GM10266 (cell line): Measurements from ENCODE around the gene PPME1.

Experiments used
- DNase-seq: peaks from one replicate; pipeline ENCODE4 v3.0.0; 2012; ENCODE audit errors: extremely low spot score
- CTCF ChIP-seq: IDR thresholded peaks from 2 replicates; pipeline ENCODE4 v1.5.1; 2012; ENCODE audit warnings: mild to moderate bottlenecking, low read depth; ENCODE audit not compliant: control insufficient read depth, insufficient read depth; ENCODE audit errors: missing control alignments

Gene PPME1

GRCh38 chr11:74221816-74222215, 50.7 kb downstream of the PPME1 start:
- no peak for DNase-seq
- no peak for TF ChIP-seq CTCF

GRCh38 chr11:74225565-74225964, 54.5 kb downstream of the PPME1 start:
- TF ChIP-seq CTCF = no peak
- DNase-seq = no peak

- no peak for TF ChIP-seq CTCF
- DNase-seq = no peak
These were observed 55.8 kb downstream of the PPME1 start for GRCh38 chr11:74226907-74227306.

DNA sequence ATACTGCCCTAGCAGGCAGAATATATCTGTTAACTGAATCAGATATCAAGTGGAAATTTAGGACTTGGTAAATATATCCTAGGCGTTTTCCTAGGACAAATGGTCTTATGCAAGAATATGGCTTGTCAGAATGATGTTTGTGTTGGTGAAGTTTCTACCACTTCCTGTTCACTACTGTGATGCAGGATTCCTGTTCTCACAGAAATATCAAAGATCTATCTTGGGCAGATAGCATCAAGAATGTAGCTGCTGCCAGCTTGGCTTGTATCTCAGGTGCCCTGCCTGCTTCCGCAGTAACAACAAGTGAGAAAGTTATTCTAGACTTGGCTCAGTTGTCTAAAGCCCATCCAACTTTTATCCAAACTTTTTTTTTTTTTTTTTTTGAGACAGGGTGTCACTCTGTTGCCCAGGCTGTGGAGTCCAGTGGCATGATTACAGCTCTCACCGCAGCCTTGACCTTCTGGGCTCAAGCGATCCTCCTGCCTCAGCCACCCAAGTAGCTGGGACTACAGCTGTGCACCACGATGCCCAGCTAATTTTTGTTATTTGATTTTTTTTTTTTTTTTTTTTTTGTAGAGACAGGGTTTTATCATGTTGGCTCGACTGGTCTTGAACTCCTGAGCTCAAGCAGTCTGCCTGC, 61.3 kb downstream of the PPME1 start:
- TF ChIP-seq CTCF = no peak
- no peak for DNase-seq

DNA sequence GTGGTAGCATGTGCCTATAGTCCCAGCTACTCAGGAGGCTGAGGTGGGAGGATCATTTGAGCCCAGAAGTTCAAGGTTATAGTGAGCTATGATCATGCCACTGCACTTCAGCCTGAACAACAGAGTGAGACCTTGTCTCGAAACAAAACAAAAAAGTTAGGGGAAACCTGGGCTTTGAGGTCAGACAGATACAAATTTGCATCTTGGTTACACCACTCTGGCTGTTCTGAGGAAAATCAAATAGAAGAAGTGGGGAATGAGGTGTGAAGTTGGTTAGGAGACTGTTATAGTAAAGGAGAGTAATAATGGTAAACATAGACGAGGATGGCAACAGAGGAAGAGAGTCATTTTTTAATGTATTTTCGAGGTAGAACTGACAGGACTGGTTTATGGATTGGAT, 62.6 kb downstream of the PPME1 start:
- no peak for DNase-seq
- no peak for TF ChIP-seq CTCF

DNA sequence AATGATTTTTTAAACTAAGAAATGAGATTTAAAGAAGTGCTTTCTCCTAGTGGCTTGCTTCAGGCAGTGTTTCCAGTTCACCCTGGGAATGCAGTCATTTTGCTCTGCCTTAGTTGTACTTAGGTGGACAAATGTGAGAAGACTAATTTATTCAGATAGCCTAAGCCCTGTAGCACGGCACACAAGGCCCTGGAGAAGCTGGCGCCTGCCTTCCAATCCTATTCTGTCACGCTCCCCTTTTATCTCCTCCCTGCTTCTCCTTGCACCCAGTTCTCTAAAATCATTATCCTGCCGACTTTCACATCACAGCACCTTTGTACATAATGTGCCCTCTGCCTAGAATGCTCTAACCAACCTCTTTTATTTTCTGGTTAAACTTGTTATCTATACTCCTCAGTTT, 64.0 kb downstream of the PPME1 start:
- no peak for TF ChIP-seq CTCF
- no peak for DNase-seq

DNA sequence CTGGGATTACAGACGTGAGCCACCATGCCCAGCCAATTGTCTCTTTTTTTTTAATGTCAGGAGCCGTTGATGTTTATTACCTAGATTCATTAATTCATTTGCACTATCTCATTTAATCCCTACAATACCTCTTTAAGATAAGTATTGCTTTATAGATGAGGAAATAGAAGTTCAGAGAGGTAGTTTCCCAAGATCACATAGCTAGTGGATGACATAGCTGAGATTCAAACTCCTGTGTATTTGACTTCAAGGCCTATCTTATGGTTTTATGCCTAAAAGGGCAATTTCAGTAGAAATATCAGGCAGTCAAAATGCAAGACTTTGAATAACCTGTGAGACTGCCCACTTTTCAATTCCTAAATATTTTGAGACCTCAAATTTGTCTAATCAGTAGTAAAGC, 66.5 kb downstream of the PPME1 start:
- no peak for TF ChIP-seq CTCF
- no peak for DNase-seq
